GM12878 (cell line): ENCODE data around the gene VPS39. TPM values are rescaled to one million over a fixed set of nuclear protein-coding genes. Genes with fewer than 3 reads are reported as not detected.

Source experiments
- ATAC-seq: fragments of 200-7000 bp; cut with Tn5 transposase; 3 replicates; pipeline ENCODE4 v1.9.1; 2020; ENCODE audit warnings: mild to moderate bottlenecking, moderate library complexity
- BruUV-seq: library from RNA; stranded (reverse); fragments of 400-500 nt; replicated peaks from 2 replicates; lab custom pipeline; 2021; lab: Mats Ljungman, UMichigan
- CTCF ChIA-PET: fragments of 300-600 bp; sonication (Branson Sonifier 250); formaldehyde crosslinking; extraction: SDS; loops from one replicate; lab custom pipeline; 2021; ENCODE audit warnings: inconsistent platforms; lab: Yijun Ruan, JAX
- POLR2A ChIA-PET: fragments of 350-600 bp; formaldehyde crosslinking; extraction: SDS; loops from one replicate; lab custom pipeline; 2021; ENCODE audit warnings: inconsistent platforms; lab: Charles Lee
- RAD21 ChIA-PET: fragments of 300-600 bp; sonication (Branson Sonifier 250); formaldehyde crosslinking; loops from one replicate; lab custom pipeline; 2023; ENCODE audit warnings: antibody characterized with exemption; ENCODE audit not compliant: unreplicated experiment; lab: Charles Lee
- SMC1A ChIA-PET: fragments of 300-600 bp; sonication (Branson Sonifier 250); formaldehyde crosslinking; loops from one replicate; lab custom pipeline; 2023; ENCODE audit not compliant: unreplicated experiment, uncharacterized antibody; lab: Charles Lee
- DNase-seq: peaks from one replicate; pipeline ENCODE4 v3.0.0-alpha.2; 2011; ENCODE audit warnings: low read depth, low spot score
- FAIRE-seq: peaks from 3 replicates; lab custom pipeline; 2011; peaks lifted over from hg19 to GRCh38; lab: Jason Lieb, UNC
- H2AFZ ChIP-seq: 2 replicates; pipeline ENCODE4 v1.6.0; 2011; ENCODE audit warnings: low read depth, low read length, control low read depth; ENCODE audit not compliant: control insufficient read depth
- H3K27ac ChIP-seq: 2 replicates; pipeline ENCODE4 v1.5.1; 2011; ENCODE audit warnings: control low read depth; ENCODE audit not compliant: control insufficient read depth, insufficient read depth
- H3K27me3 ChIP-seq, 2 experiments: replicated peaks in 1 of 2; 2 replicates each; pipeline versions ENCODE4 v1.6.0 to v1.6.1; 2011; ENCODE audit warnings: low read length in 1 of 2; ENCODE audit not compliant: control insufficient read depth in 2 of 2, insufficient read depth in 2 of 2
- H3K36me3 ChIP-seq, 2 experiments: 2 replicates each; pipeline ENCODE4 v1.5.1; 2011; ENCODE audit warnings: low read length in 1 of 2; ENCODE audit not compliant: control insufficient read depth in 2 of 2, insufficient read depth in 2 of 2
- H3K4me1 ChIP-seq: 2 replicates; pipeline ENCODE4 v1.6.1; 2011; ENCODE audit warnings: mild to moderate bottlenecking, low read length, moderate library complexity, mixed read lengths; ENCODE audit not compliant: control insufficient read depth, insufficient read depth
- H3K4me2 ChIP-seq: 2 replicates; pipeline ENCODE4 v1.6.0; 2011; ENCODE audit warnings: control low read depth; ENCODE audit not compliant: control insufficient read depth, insufficient read depth
- H3K4me3 ChIP-seq: fragments of 200-600 bp; sonication (generic); 2 replicates; pipeline ENCODE4 v1.5.1; 2016
- H3K79me2 ChIP-seq: 2 replicates; pipeline ENCODE4 v1.6.0; 2011; ENCODE audit warnings: low read length; ENCODE audit not compliant: control insufficient read depth, insufficient read depth
- H3K9ac ChIP-seq: 2 replicates; pipeline ENCODE4 v1.8.0; 2011; ENCODE audit warnings: low read length, control low read depth, mixed read lengths; ENCODE audit not compliant: control insufficient read depth, insufficient read depth
- H3K9me3 ChIP-seq: replicated peaks from 3 replicates; pipeline ENCODE4 v1.5.1; 2011; ENCODE audit warnings: mild to moderate bottlenecking, low read length; ENCODE audit not compliant: control insufficient read depth, insufficient read depth
- H4K20me1 ChIP-seq: 2 replicates; pipeline ENCODE4 v1.6.0; 2011; ENCODE audit not compliant: control insufficient read depth, insufficient read depth
- EED ChIP-seq: sonication (generic); IDR thresholded peaks from 2 replicates; pipeline ENCODE4 v1.6.1; 2016; ENCODE audit warnings: antibody characterized with exemption, low read depth
- EP300 ChIP-seq, 2 experiments: fragments of 150-350 bp in 1 of 2; IDR thresholded peaks; 2 replicates each; pipeline ENCODE4 v1.6.1; 2011 to 2012; ENCODE audit warnings: low read depth in 2 of 2, low read length in 2 of 2, borderline replicate concordance in 1 of 2, improper control_type of control experiment in 1 of 2, inconsistent platforms in 1 of 2; ENCODE audit not compliant: control insufficient read depth in 1 of 2
- LARP7 ChIP-seq: fragments of 450-650 bp; IDR thresholded peaks from 2 replicates; pipeline ENCODE4 v1.6.1; 2017; ENCODE audit warnings: mild to moderate bottlenecking
- RUNX3 ChIP-seq: IDR thresholded peaks from 2 replicates; pipeline ENCODE4 v1.6.1; 2012; ENCODE audit warnings: low read length, inconsistent platforms
- SMAD5 ChIP-seq: IDR thresholded peaks from 2 replicates; pipeline ENCODE4 v1.6.1; 2016; ENCODE audit warnings: antibody characterized with exemption, low read depth
- SUZ12 ChIP-seq: fragments of 200-600 bp; sonication (generic); IDR thresholded peaks from one replicate; pipeline ENCODE4 v1.6.1; 2018; ENCODE audit warnings: antibody characterized with exemption, mild to moderate bottlenecking; ENCODE audit not compliant: unreplicated experiment
- YY1 ChIP-seq: IDR thresholded peaks from 2 replicates; pipeline ENCODE4 v1.6.1; 2011; ENCODE audit warnings: low read depth, mild to moderate bottlenecking, low read length
- ZNF217 ChIP-seq: fragments of 450-650 bp; IDR thresholded peaks from 2 replicates; pipeline ENCODE4 v1.6.1; 2017; ENCODE audit warnings: antibody characterized with exemption, mild to moderate bottlenecking
- WGBS: methylation state at CpG from one replicate; pipeline ENCODE4 v1.1.6; 2016; ENCODE audit warnings: low lambda C conversion rate; ENCODE audit not compliant: insufficient replicate concordance, insufficient coverage; ENCODE audit errors: missing lambda C conversion rate; 5-methylcytosine and 5-hydroxymethylcytosine counted together
- in situ Hi-C: fragments of 300-500 bp; cut with MboI; formaldehyde crosslinking; loops from 9 replicates; pipeline ENCODE4 v1.14.3; 2018; ENCODE audit warnings: mixed read lengths
- intact Hi-C: fragments of 100-400 bp; cut with micrococcal nuclease; formaldehyde crosslinking; loops from one replicate; pipeline ENCODE4 v1.14.2; 2022; ENCODE audit not compliant: unreplicated experiment
- polyA plus RNA-seq, 11 experiments: library from polyadenylated mRNA; depleted of rRNA in 4 of 11; unstranded in 6 of 11; stranded (reverse) in 5 of 11; fragments of >200 nt; fragmentation: Nextera tagmentation in 4 of 11; fragmentation: Illumina TruSeq in 1 of 11; extraction: Ambion mirVana in 4 of 11; extraction: Trizol in 1 of 11; gene quantifications; 1 replicate in 1 of 11; 2 replicates in 10 of 11; pipeline versions ENCODE4 v1.2.1 to v1.2.3, GENCODE V29; 2011 to 2016; ENCODE audit warnings: inconsistent platforms in 2 of 11, missing spikeins in 2 of 11, low read depth in 1 of 11
- total RNA-seq, 4 experiments: library from RNA; depleted of rRNA in 3 of 4; stranded (reverse); fragments of >200 nt in 3 of 4; fragmentation: Illumina TruSeq in 1 of 4; extraction: Trizol in 1 of 4; gene quantifications; 2 replicates each; pipeline versions ENCODE4 v1.2.1 to v1.2.3, GENCODE V29; 2013 to 2021

VPS39 gene
- total and polyA plus RNA-seq, 10 of the 15 experiments (the other 5 are each of a cell fraction or from before 2014, with no cell fraction given): 4.9 to 50.0 (median 36.2) TPM

DNA sequence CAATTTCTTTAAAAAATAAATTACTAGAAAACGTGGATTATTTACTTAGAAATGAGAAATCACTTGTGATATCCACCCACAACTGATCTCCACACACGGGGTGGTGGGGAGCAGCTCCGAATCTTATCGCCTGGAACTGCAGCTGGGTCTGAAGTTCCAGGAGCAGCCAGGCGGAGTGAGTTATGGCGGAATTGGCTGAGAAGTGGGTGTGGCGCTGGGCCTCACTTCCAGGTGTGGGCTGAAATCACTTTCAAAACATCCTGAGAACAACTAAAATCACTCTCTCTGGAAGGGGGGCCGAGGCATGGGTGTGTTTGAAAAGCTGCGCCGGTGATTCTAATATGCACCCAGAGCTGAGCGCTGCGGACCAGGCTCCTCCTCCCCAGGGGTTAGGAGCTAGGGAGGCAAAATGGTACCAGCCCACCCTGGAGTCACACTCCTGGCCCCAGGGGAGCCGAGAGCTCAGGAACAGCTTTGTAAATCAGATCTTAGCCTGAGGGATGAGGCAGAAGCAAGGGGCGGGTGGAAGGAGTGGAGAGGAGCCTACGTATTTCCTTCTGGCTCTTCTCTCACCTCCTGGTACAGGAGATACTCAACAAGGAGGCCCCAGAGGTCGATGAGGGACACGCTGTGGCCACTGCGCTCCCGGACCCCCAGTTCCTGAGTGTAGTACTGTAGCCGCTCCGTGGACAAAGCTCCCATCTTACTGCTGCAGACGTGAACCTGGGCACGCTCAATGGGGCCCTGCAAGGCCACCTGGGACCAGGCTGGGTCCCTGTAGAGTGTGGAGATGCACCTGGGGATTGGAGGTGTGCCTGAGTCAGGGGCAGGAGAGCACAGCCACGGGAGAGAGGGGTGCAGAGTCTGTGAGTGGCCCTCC lies 61.3 kb downstream of the VPS39 start:
- 56% methylated on average over 24 of the region's 24 CpGs for WGBS
- Histone ChIP-seq H2AFZ (no peak overlapping the region), H3K27ac (no peak overlapping the region), H3K4me2 (no peak overlapping the region), H3K36me3 (no peaks in the 10 kb centered on the region), H3K4me1 (no peaks in the 10 kb centered on the region), H4K20me1 (no peaks in the 10 kb centered on the region), H3K9me3 (no peaks in the 10 kb centered on the region), H3K79me2 (no peaks in the 10 kb centered on the region), H3K9ac (no peak overlapping the region), H3K4me3 (no peak overlapping the region), H3K27me3 (no peaks in the 10 kb centered on the region)
- POLR2A ChIA-PET: no interaction called here
- RAD21 ChIA-PET: no interaction called here
- SMC1A ChIA-PET: interaction anchor here (0.7 kb wide), 1 partner anchor 18 kb away, joined by 3 read pairs; no protein-coding TSS in a partner anchor
- ATAC-seq (no peak), DNase-seq (no peak), FAIRE-seq (no peak)
- CTCF ChIA-PET: interaction anchor here (0.9 to 1.1 kb wide), 2 partner anchors 9 to 239 kb away, joined by 3 to 4 read pairs; no protein-coding TSS in a partner anchor
- intact Hi-C loops: no loop called here
- no peak for TF ChIP-seq EP300 (IDR thresholded peaks at IDR 0.05; ENCODE audit: borderline replicate concordance in 1 of 2, control insufficient read depth in 1 of 2, low read depth in 2 of 2, low read length in 2 of 2)
- no peak for TF ChIP-seq ZNF217
- no peak for TF ChIP-seq YY1
- no peak for TF ChIP-seq SUZ12
- TF ChIP-seq LARP7: no peak
- no peak for TF ChIP-seq RUNX3
- TF ChIP-seq EED: no peak
- TF ChIP-seq SMAD5: no peak
- in situ Hi-C loops: no loop called here
- BruUV-seq: no TSS peak
